Activated T-cell treated with anti-CD3 and anti-CD28 coated beads, Interleukin-2, amount 50 U/mL, for 72 hours (primary cell): ENCODE measurements around the gene CERK. TPM values are rescaled to one million over a fixed set of nuclear protein-coding genes. Genes with fewer than 3 reads are reported as not detected.

Experiments used
- ATAC-seq, 2 donors: fragments of 150-1000 bp; cut with Tn5 transposase; replicated peaks in 1 of 2; 2 replicates each; pipeline ENCODE4 v1.10.0; 2021; ENCODE audit warnings: moderate library complexity in 2 of 2, mild to moderate bottlenecking in 1 of 2
- DNase-seq, 2 donors: peaks; one replicate each; pipeline ENCODE4 v3.0.0; 2021 to 2022; ENCODE audit warnings: mixed read lengths in 1 of 2
- H3K27ac Mint-ChIP-seq: one replicate; pipeline ENCODE4 v1.8.0; 2022; ENCODE audit warnings: mild to moderate bottlenecking, moderate library complexity, mixed read lengths
- H3K27me3 Mint-ChIP-seq: one replicate; pipeline ENCODE4 v1.8.0; 2022; ENCODE audit warnings: low read depth, mixed read lengths
- H3K36me3 Mint-ChIP-seq, 2 donors: one replicate each; pipeline ENCODE4 v1.8.0; 2022; ENCODE audit warnings: mixed read lengths in 2 of 2, mild to moderate bottlenecking in 1 of 2; ENCODE audit not compliant: insufficient read depth in 2 of 2
- H3K4me1 Mint-ChIP-seq: one replicate; pipeline ENCODE4 v1.8.0; 2022; ENCODE audit warnings: low read depth, mixed read lengths
- H3K4me3 Mint-ChIP-seq, 2 donors: one replicate each; pipeline ENCODE4 v1.8.0; 2022; ENCODE audit warnings: mild to moderate bottlenecking in 2 of 2, mixed read lengths in 2 of 2, moderate library complexity in 2 of 2
- H3K9me3 Mint-ChIP-seq, 2 donors: one replicate each; pipeline ENCODE4 v1.8.0; 2022; ENCODE audit warnings: mixed read lengths in 2 of 2
- total RNA-seq, 2 donors: library from RNA; stranded (reverse); gene quantifications; one replicate each; pipeline ENCODE4 v1.2.3, GENCODE V29; 2022

Gene CERK
- total RNA-seq, 2 donors from 2014 or later = 38.6 to 53.1 TPM

- peaks cover 36% of the 10 kb centered on the region for H3K4me1 Mint-ChIP-seq
- H3K36me3 Mint-ChIP-seq = peaks cover 2 to 3% of the 10 kb centered on the region in 2 donors
- ATAC-seq (no peak), DNase-seq (no peak)
- no peak overlapping the region for H3K4me3 Mint-ChIP-seq
- no peaks in the 10 kb centered on the region for H3K27me3 Mint-ChIP-seq
- no peak overlapping the region for H3K27ac Mint-ChIP-seq
- no peaks in the 10 kb centered on the region for H3K9me3 Mint-ChIP-seq
These were observed 66.1 kb downstream of the CERK start for GRCh38 chr22:46671824-46672432.

- Mint-ChIP-seq H3K27me3 (no peaks in the 10 kb centered on the region), H3K9me3 (no peaks in the 10 kb centered on the region), H3K4me1 (peaks cover 22% of the 10 kb centered on the region), H3K36me3 (no peaks in the 10 kb centered on the region), H3K4me3 (no peak overlapping the region), H3K27ac (no peak overlapping the region)
- ATAC-seq = no peak
- no peak for DNase-seq
These were observed 68.9 kb downstream of the CERK start for GRCh38 chr22:46669201-46669600.

- DNase-seq (no peak), ATAC-seq (no peak)
- Mint-ChIP-seq H3K9me3 (no peaks in the 10 kb centered on the region), H3K4me1 (peaks cover 11% of the 10 kb centered on the region), H3K4me3 (no peak overlapping the region), H3K27me3 (no peaks in the 10 kb centered on the region), H3K36me3 (no peaks in the 10 kb centered on the region), H3K27ac (no peak overlapping the region)
These were observed 69.9 kb downstream of the CERK start for GRCh38 chr22:46668116-46668515.

GRCh38 chr22:46667245-46667623 lies 70.8 kb downstream of the CERK start:
- Mint-ChIP-seq H3K4me3 (no peak overlapping the region), H3K36me3 (no peaks in the 10 kb centered on the region), H3K27ac (no peak overlapping the region), H3K27me3 (no peaks in the 10 kb centered on the region), H3K9me3 (no peaks in the 10 kb centered on the region), H3K4me1 (peaks cover 2% of the 10 kb centered on the region)
- ATAC-seq = no peak
- DNase-seq = no peak

- H3K4me3 Mint-ChIP-seq = no peak overlapping the region
- no peak for DNase-seq
- ATAC-seq = no peak
- H3K9me3 Mint-ChIP-seq = no peaks in the 10 kb centered on the region
- peaks cover 3% of the 10 kb centered on the region for H3K4me1 Mint-ChIP-seq
- H3K27me3 Mint-ChIP-seq = no peaks in the 10 kb centered on the region
- no peak overlapping the region for H3K27ac Mint-ChIP-seq
- H3K36me3 Mint-ChIP-seq = no peaks in the 10 kb centered on the region
These were observed 71.3 kb downstream of the CERK start for GRCh38 chr22:46666577-46667244.

GRCh38 chr22:46665751-46666280 lies 72.2 kb downstream of the CERK start:
- ATAC-seq (no peak), DNase-seq (no peak)
- Mint-ChIP-seq H3K4me1 (peaks cover 12% of the 10 kb centered on the region), H3K4me3 (no peak overlapping the region), H3K27ac (no peak overlapping the region), H3K27me3 (no peaks in the 10 kb centered on the region), H3K36me3 (no peaks in the 10 kb centered on the region), H3K9me3 (no peaks in the 10 kb centered on the region)

GRCh38 chr22:46665151-46665695 lies 72.8 kb downstream of the CERK start:
- no peak overlapping the region for H3K4me3 Mint-ChIP-seq
- no peaks in the 10 kb centered on the region for H3K9me3 Mint-ChIP-seq
- H3K27ac Mint-ChIP-seq = no peak overlapping the region
- H3K27me3 Mint-ChIP-seq = no peaks in the 10 kb centered on the region
- DNase-seq (no peak), ATAC-seq (no peak)
- H3K36me3 Mint-ChIP-seq = no peaks in the 10 kb centered on the region
- H3K4me1 Mint-ChIP-seq = peaks cover 18% of the 10 kb centered on the region

- Mint-ChIP-seq H3K9me3 (no peaks in the 10 kb centered on the region), H3K36me3 (no peaks in the 10 kb centered on the region), H3K27ac (no peak overlapping the region), H3K27me3 (no peaks in the 10 kb centered on the region), H3K4me1 (peaks cover 22% of the 10 kb centered on the region), H3K4me3 (no peak overlapping the region)
- ATAC-seq (no peak), DNase-seq (no peak)
These were observed 73.7 kb downstream of the CERK start for GRCh38 chr22:46664301-46664855.

- no peak for ATAC-seq
- Mint-ChIP-seq H3K9me3 (no peaks in the 10 kb centered on the region), H3K4me1 (peaks cover 22% of the 10 kb centered on the region), H3K4me3 (no peak overlapping the region), H3K36me3 (no peaks in the 10 kb centered on the region), H3K27ac (peak overlapping the region; percentile 58), H3K27me3 (no peaks in the 10 kb centered on the region)
- no peak for DNase-seq
These were observed 74.5 kb downstream of the CERK start for GRCh38 chr22:46663436-46664100.

- DNase-seq = no peak
- Mint-ChIP-seq H3K4me3 (no peak overlapping the region), H3K36me3 (no peaks in the 10 kb centered on the region), H3K27ac (no peak overlapping the region), H3K27me3 (no peaks in the 10 kb centered on the region), H3K4me1 (peaks cover 22% of the 10 kb centered on the region), H3K9me3 (no peaks in the 10 kb centered on the region)
- no peak for ATAC-seq
These were observed 75.1 kb downstream of the CERK start for GRCh38 chr22:46663001-46663400.

GRCh38 chr22:46662226-46662625 lies 75.8 kb downstream of the CERK start:
- ATAC-seq (no peak), DNase-seq (no peak)
- H3K36me3 Mint-ChIP-seq = no peaks in the 10 kb centered on the region
- no peaks in the 10 kb centered on the region for H3K27me3 Mint-ChIP-seq
- H3K9me3 Mint-ChIP-seq = no peaks in the 10 kb centered on the region
- H3K27ac Mint-ChIP-seq = peak overlapping the region; percentile 98
- H3K4me3 Mint-ChIP-seq = peak overlapping the region in 1 of 2 donors; percentile 63
- peaks cover 22% of the 10 kb centered on the region for H3K4me1 Mint-ChIP-seq

GRCh38 chr22:46661221-46661851 lies 76.7 kb downstream of the CERK start:
- H3K9me3 Mint-ChIP-seq = no peaks in the 10 kb centered on the region
- no peaks in the 10 kb centered on the region for H3K27me3 Mint-ChIP-seq
- H3K4me3 Mint-ChIP-seq = peak overlapping the region; percentile 55 to 63
- H3K36me3 Mint-ChIP-seq = no peaks in the 10 kb centered on the region
- ATAC-seq = peak; percentile 72 to 92
- H3K27ac Mint-ChIP-seq = peak overlapping the region; percentile 98
- peak; percentile 34 to 63 for DNase-seq
- peaks cover 22% of the 10 kb centered on the region for H3K4me1 Mint-ChIP-seq
